H1 (cell line): ENCODE measurements around the gene RNF166. TPM values are rescaled to one million over a fixed set of nuclear protein-coding genes. Genes with fewer than 3 reads are reported as not detected.

Experiments
- CTCF ChIA-PET: fragments of 300-600 bp; sonication (Branson Sonifier 250); formaldehyde crosslinking; loops from one replicate; lab custom pipeline; 2021; ENCODE audit not compliant: partially characterized antibody; lab: Charles Lee
- POLR2A ChIA-PET: fragments of 300-600 bp; sonication (Branson Sonifier 250); formaldehyde crosslinking; loops from one replicate; lab custom pipeline; 2021; ENCODE audit warnings: inconsistent platforms; ENCODE audit not compliant: partially characterized antibody; lab: Charles Lee
- DNase-seq, 2 experiments: peaks; one replicate each; pipeline versions ENCODE4 v3.0.0 to v3.0.0-alpha.2; 2010 to 2022; ENCODE audit warnings: low spot score in 2 of 2, low read depth in 1 of 2, mixed read lengths in 1 of 2
- FAIRE-seq: peaks from 2 replicates; lab custom pipeline; 2011; peaks lifted over from hg19 to GRCh38; lab: Jason Lieb, UNC
- H2AFZ ChIP-seq: 2 replicates; pipeline ENCODE4 v1.8.1; 2012; ENCODE audit warnings: low read length, inconsistent platforms
- H2AK5ac ChIP-seq: 2 replicates; pipeline ENCODE4 v1.6.1; 2013; ENCODE audit warnings: low read depth, low read length
- H2BK120ac ChIP-seq: replicated peaks from 2 replicates; pipeline ENCODE3; 2013; ENCODE audit warnings: low read depth, low read length, inconsistent platforms
- H2BK12ac ChIP-seq: 2 replicates; pipeline ENCODE4 v1.6.1; 2013; ENCODE audit warnings: low read depth, low read length
- H2BK15ac ChIP-seq: 2 replicates; pipeline ENCODE4 v1.6.1; 2013; ENCODE audit warnings: low read length
- H2BK20ac ChIP-seq: 2 replicates; pipeline ENCODE4 v1.6.1; 2013; ENCODE audit warnings: low read length
- H2BK5ac ChIP-seq: 2 replicates; pipeline ENCODE4 v1.6.1; 2013; ENCODE audit warnings: low read depth, low read length
- H3K14ac ChIP-seq: 2 replicates; pipeline ENCODE4 v1.6.1; 2013; ENCODE audit warnings: inconsistent platforms; ENCODE audit not compliant: insufficient read length
- H3K18ac ChIP-seq: 2 replicates; pipeline ENCODE4 v1.6.1; 2013; ENCODE audit warnings: low read length; ENCODE audit errors: extremely low read depth
- H3K23ac ChIP-seq: 2 replicates; pipeline ENCODE4 v1.6.1; 2013; ENCODE audit warnings: inconsistent platforms; ENCODE audit not compliant: insufficient read length
- H3K23me2 ChIP-seq: 2 replicates; pipeline ENCODE4 v1.6.1; 2013; ENCODE audit warnings: low read depth, low read length
- H3K27ac ChIP-seq: 2 replicates; pipeline ENCODE4 v1.6.1; 2011; ENCODE audit warnings: low read depth, low read length, inconsistent platforms
- H3K27me3 ChIP-seq, 4 experiments: replicated peaks in 1 of 4; 1 replicate in 1 of 4; 2 replicates in 3 of 4; pipeline versions ENCODE4 v1.6.1 to v1.8.1; 2011 to 2013; ENCODE audit warnings: low read length in 3 of 4, mild to moderate bottlenecking in 3 of 4, inconsistent platforms in 2 of 4, mixed read lengths in 2 of 4, moderate library complexity in 1 of 4; ENCODE audit not compliant: control insufficient read depth in 3 of 4, insufficient read depth in 3 of 4; ENCODE audit errors: extremely low read depth in 1 of 4
- H3K36me3 ChIP-seq, 4 experiments: 2 replicates each; pipeline versions ENCODE4 v1.6.1 to v1.8.1; 2011 to 2013; ENCODE audit warnings: mild to moderate bottlenecking in 4 of 4, low read length in 3 of 4, moderate library complexity in 2 of 4, control low read depth in 1 of 4, inconsistent platforms in 1 of 4; ENCODE audit not compliant: insufficient read depth in 4 of 4, control insufficient read depth in 2 of 4
- H3K4ac ChIP-seq: replicated peaks from 2 replicates; pipeline ENCODE3; 2013; ENCODE audit warnings: low read length, low read depth, mixed read lengths, inconsistent platforms; ENCODE audit not compliant: insufficient read length
- H3K4me1 ChIP-seq, 4 experiments: replicated peaks in 1 of 4; 1 replicate in 1 of 4; 2 replicates in 3 of 4; pipeline versions ENCODE4 v1.6.1 to v1.8.1; 2011 to 2013; ENCODE audit warnings: low read length in 3 of 4, inconsistent platforms in 2 of 4, mixed read lengths in 1 of 4; ENCODE audit not compliant: insufficient read depth in 4 of 4, control insufficient read depth in 3 of 4
- H3K4me2 ChIP-seq, 2 experiments: 2 replicates each; pipeline versions ENCODE4 v1.6.1 to v1.8.1; 2011 to 2013; ENCODE audit warnings: low read depth in 2 of 2, low read length in 2 of 2, control low read depth in 1 of 2, inconsistent platforms in 1 of 2, mild to moderate bottlenecking in 1 of 2; ENCODE audit not compliant: insufficient read depth in 1 of 2
- H3K4me3 ChIP-seq, 4 experiments: fragments of 200-600, 300-600 bp in 1 of 4; sonication (generic), shearing (Covaris generic), sonication (Bioruptor Twin) in 1 of 4; 2 replicates each; pipeline versions ENCODE4 v1.5.1 to v1.8.1; 2011 to 2016; ENCODE audit warnings: low read length in 4 of 4, low read depth in 3 of 4, control low read depth in 2 of 4, inconsistent platforms in 2 of 4, mild to moderate bottlenecking in 2 of 4, mixed read lengths in 1 of 4, moderate library complexity in 1 of 4; ENCODE audit not compliant: insufficient read depth in 2 of 4; ENCODE audit errors: extremely low read depth in 1 of 4
- H3K56ac ChIP-seq: replicated peaks from 2 replicates; pipeline ENCODE3; 2013; ENCODE audit warnings: low read depth, mild to moderate bottlenecking, mixed read lengths, low read length, inconsistent platforms; ENCODE audit not compliant: insufficient read length
- H3K79me1 ChIP-seq: 2 replicates; pipeline ENCODE4 v1.6.1; 2013; ENCODE audit warnings: low read depth, low read length, control low read depth
- H3K79me2 ChIP-seq, 2 experiments: 2 replicates each; pipeline versions ENCODE4 v1.6.1 to v1.8.1; 2012 to 2013; ENCODE audit warnings: low read length in 2 of 2, mild to moderate bottlenecking in 2 of 2, inconsistent platforms in 1 of 2; ENCODE audit not compliant: insufficient read depth in 2 of 2, control insufficient read depth in 1 of 2
- H3K9ac ChIP-seq, 4 experiments: replicated peaks in 1 of 4; 1 replicate in 1 of 4; 2 replicates in 3 of 4; pipeline versions ENCODE4 v1.6.1 to v1.8.1; 2011 to 2013; ENCODE audit warnings: low read depth in 3 of 4, low read length in 3 of 4, control low read depth in 2 of 4, mild to moderate bottlenecking in 2 of 4, moderate library complexity in 2 of 4, inconsistent platforms in 1 of 4; ENCODE audit errors: extremely low read depth in 1 of 4
- H3K9me3 ChIP-seq, 2 experiments: 2 replicates each; pipeline versions ENCODE4 v1.6.1 to v1.8.1; 2012 to 2013; ENCODE audit warnings: mild to moderate bottlenecking in 2 of 2, moderate library complexity in 2 of 2, control low read depth in 1 of 2, inconsistent platforms in 1 of 2, low read depth in 1 of 2, low read length in 1 of 2, mixed read lengths in 1 of 2; ENCODE audit not compliant: insufficient read depth in 2 of 2
- H4K20me1 ChIP-seq, 2 experiments: replicated peaks in 1 of 2; 2 replicates each; pipeline versions ENCODE3 to v1.8.1; 2011 to 2013; ENCODE audit warnings: inconsistent platforms in 2 of 2, low read length in 2 of 2, mild to moderate bottlenecking in 1 of 2; ENCODE audit not compliant: insufficient read depth in 2 of 2, control insufficient read depth in 1 of 2
- H4K5ac ChIP-seq: 2 replicates; pipeline ENCODE4 v1.6.1; 2013; ENCODE audit warnings: low read length, low read depth, mixed read lengths, inconsistent platforms; ENCODE audit not compliant: insufficient read length
- H4K8ac ChIP-seq: 2 replicates; pipeline ENCODE4 v1.8.0; 2013; ENCODE audit warnings: mild to moderate bottlenecking, moderate library complexity, low read length, inconsistent platforms; ENCODE audit not compliant: insufficient read depth; ENCODE audit errors: extremely low read depth
- H4K91ac ChIP-seq: replicated peaks from 2 replicates; pipeline ENCODE3; 2013; ENCODE audit warnings: low read length, mixed read lengths, inconsistent platforms; ENCODE audit not compliant: insufficient read length
- BACH1 ChIP-seq: IDR thresholded peaks from 2 replicates; pipeline ENCODE4 v1.6.1; 2012; ENCODE audit warnings: low read length, improper control_type of control experiment
- CBX5 ChIP-seq: fragments of 300-800, 300-1000 bp; sonication (generic); IDR thresholded peaks from 2 replicates; pipeline ENCODE4 v1.7.1; 2016; ENCODE audit warnings: antibody characterized with exemption, low read length, low read depth
- CHD2 ChIP-seq: IDR thresholded peaks from 2 replicates; pipeline ENCODE4 v1.6.1; 2012; ENCODE audit warnings: low read length, improper control_type of control experiment
- CTBP2 ChIP-seq: IDR thresholded peaks from 2 replicates; pipeline ENCODE4 v1.7.0; 2011; ENCODE audit warnings: borderline replicate concordance, mild to moderate bottlenecking, moderate library complexity, mixed read lengths, low read length; ENCODE audit not compliant: insufficient read depth, insufficient read length
- POLR2AphosphoS5 ChIP-seq: IDR thresholded peaks from 2 replicates; pipeline ENCODE4 v1.6.1; 2011; ENCODE audit warnings: low read depth, low read length
- RAD21 ChIP-seq, 2 experiments: IDR thresholded peaks in 1 of 2; conservative IDR thresholded peaks in 1 of 2; 2 replicates each; pipeline ENCODE4 v1.6.1; 2011; ENCODE audit warnings: low read depth in 2 of 2, low read length in 2 of 2, improper control_type of control experiment in 1 of 2, inconsistent platforms in 1 of 2, mild to moderate bottlenecking in 1 of 2, moderate library complexity in 1 of 2
- TCF12 ChIP-seq: IDR thresholded peaks from 2 replicates; pipeline ENCODE4 v1.6.1; 2011; ENCODE audit warnings: low read depth, mild to moderate bottlenecking, low read length
- ZNF274 ChIP-seq: IDR thresholded peaks from 2 replicates; pipeline ENCODE4 v1.7.0; 2012; ENCODE audit warnings: low read length, borderline replicate concordance; ENCODE audit errors: extremely low read depth
- WGBS, 2 experiments: shearing (Covaris generic) in 1 of 2; methylation state at CpG; one replicate each; pipeline versions ENCODE4 v1.1.6 to v1.1.7; 2013 to 2015; ENCODE audit warnings: low lambda C conversion rate in 2 of 2, mixed read lengths in 2 of 2, inconsistent platforms in 1 of 2, low coverage in 1 of 2, missing lambda C conversion rate in 1 of 2; ENCODE audit not compliant: insufficient replicate concordance in 2 of 2, insufficient coverage in 1 of 2, insufficient read length in 1 of 2; ENCODE audit errors: extremely low coverage in 1 of 2, missing lambda C conversion rate in 1 of 2; 5-methylcytosine and 5-hydroxymethylcytosine counted together
- polyA plus RNA-seq, 7 experiments: library from polyadenylated mRNA; depleted of rRNA in 3 of 7; stranded (reverse) in 5 of 7; unstranded in 2 of 7; fragments of >200 nt in 5 of 7; fragments of 200-250 nt in 2 of 7; gene quantifications; 1 replicate in 5 of 7; 2 replicates in 1 of 7; 4 replicates in 1 of 7; pipeline versions ENCODE4 v1.2.1 to v1.2.3, GENCODE V29; 2011 to 2013; ENCODE audit warnings: missing spikeins in 2 of 7, mixed read lengths in 2 of 7
- total RNA-seq: library from RNA; stranded (reverse); fragmentation: NEBNext Ultra II Directional; extraction: Animal tissue kit (Norgen Biotek cat#: 25700); gene quantifications from 2 replicates; pipeline ENCODE4 v1.2.1, GENCODE V29; 2021

Gene RNF166
- total and polyA plus RNA-seq, 2 of the 8 experiments (the other 6 are each of a cell fraction or from before 2014, with no cell fraction given) = 29.8 to 31.2 TPM

GRCh38 chr16:88686439-88687253 is 19.6 kb downstream of the RNF166 start, which contains the start of gene SNAI3:
SNAI3 (minus strand) TSS chr16:88686507; CDS start chr16:88686406, 101 bp downstream.
- H2BK20ac ChIP-seq = no peak within 1 kb of the TSS
- peak within 1 kb of the TSS; percentile 24 for H3K56ac ChIP-seq
- H3K18ac ChIP-seq = peak within 1 kb of the TSS; percentile 78
- peak within 1 kb of the TSS; percentile 68; the same call in 1 of the 2 replicates for H2AFZ ChIP-seq
- POLR2A ChIA-PET = interaction anchor here (0.6 to 2.3 kb wide), 7 partner anchors 9 to 178 kb away, joined by 3 to 6 read pairs (median 3); no protein-coding TSS in a partner anchor
- no peak within 1 kb of the TSS for H4K5ac ChIP-seq
- peak within 1 kb of the TSS; percentile 12 for H4K91ac ChIP-seq
- peak within 1 kb of the TSS; percentile 35; the same call in 1 of the 2 replicates for H2BK5ac ChIP-seq
- FAIRE-seq = no peak
- peak within 1 kb of the TSS; percentile 80; the same call in 1 of the 2 replicates for H2BK12ac ChIP-seq
- H2BK15ac ChIP-seq = peak within 1 kb of the TSS; percentile 97; the same call in 1 of the 2 replicates
- no peak within 1 kb of the TSS for H2AK5ac ChIP-seq
- peak; percentile 23 to 98 for DNase-seq
- peak within 1 kb of the TSS; percentile 13 to 41 (median 22); a peak in 4 of 7 replicates for H3K9ac ChIP-seq
- peaks cover 0 to 8% (median 6%) of the 10 kb centered on the region in 4 experiments; a peak in 6 of 7 replicates for H3K4me1 ChIP-seq
- no peak within 1 kb of the TSS for H2BK120ac ChIP-seq
- no peaks in the 10 kb centered on the region for H3K9me3 ChIP-seq
- H3K36me3 ChIP-seq = no peaks in the 10 kb centered on the region
- peaks cover 0 to 12% (median 9%) of the 10 kb centered on the region in 4 experiments; a peak in 3 of 7 replicates for H3K27me3 ChIP-seq
- H3K4ac ChIP-seq = no peak within 1 kb of the TSS
- WGBS, 2 experiments = 17% methylated on average over 40 of the region's 65 CpGs; no CpG with 5 or more reads in 1 of the 2 experiments
- H3K79me1 ChIP-seq = no peaks in the 10 kb centered on the region
- H4K20me1 ChIP-seq = peaks cover 0 to 3% of the 10 kb centered on the region in 2 experiments
- CTCF ChIA-PET = interaction anchor here (0.6 to 5.7 kb wide), 11 partner anchors 14 to 738 kb away, joined by 3 to 87 read pairs (median 3); no protein-coding TSS in a partner anchor
- H4K8ac ChIP-seq = peak within 1 kb of the TSS; percentile 35
- no peak within 1 kb of the TSS for H3K27ac ChIP-seq
- peak within 1 kb of the TSS; percentile 69 to 98 for H3K4me2 ChIP-seq
- no peak within 1 kb of the TSS for H3K23ac ChIP-seq
- peak within 1 kb of the TSS; percentile 61 to 77 (median 69) for H3K4me3 ChIP-seq
- peaks cover 13% of the 10 kb centered on the region; the same call in 1 of the 2 replicates for H3K23me2 ChIP-seq
- H3K79me2 ChIP-seq = no peaks in the 10 kb centered on the region
- H3K14ac ChIP-seq = no peak within 1 kb of the TSS
- TF ChIP-seq RAD21 (IDR thresholded peaks at IDR 0.05 in 1 of 2, conservative IDR thresholded peaks at IDR 0.05 in 1 of 2; ENCODE audit: low read depth in 2 of 2, low read length in 2 of 2) = no peak
- TF ChIP-seq POLR2AphosphoS5 = no peak; the same call in 1 of the 2 replicates
- TF ChIP-seq CBX5 = no peak
- no peak for TF ChIP-seq TCF12
- TF ChIP-seq BACH1 = peak; percentile 22; the same call in 1 of the 2 replicates
- no peak for TF ChIP-seq CTBP2
- TF ChIP-seq ZNF274 = no peak
- no peak for TF ChIP-seq CHD2
